K562 (cell line): Measurements from ENCODE around the gene UBE2B. TPM values are rescaled to one million over a fixed set of nuclear protein-coding genes. Genes with fewer than 3 reads are reported as not detected.
A peak's percentile ranks its signal among the peaks of the same experiment; 100 is the strongest.

Experiments
- ATAC-seq: fragments of 200-7000 bp; cut with Tn5 transposase; 3 replicates; pipeline ENCODE4 v1.9.1; 2020; ENCODE audit warnings: moderate library complexity
- BruUV-seq: library from RNA; stranded (reverse); fragments of 400-500 nt; replicated peaks from 2 replicates; lab custom pipeline; 2021; lab: Mats Ljungman, UMichigan
- CTCF ChIA-PET: fragments of 300-600 bp; formaldehyde crosslinking; extraction: SDS; loops from one replicate; lab custom pipeline; 2021; ENCODE audit warnings: low intra/inter-chr PET ratio; lab: Yijun Ruan, JAX
- POLR2A ChIA-PET: fragments of 300-600, 350-650 bp; sonication (Branson Sonifier 250); formaldehyde crosslinking; extraction: SDS; loops from one replicate; lab custom pipeline; 2021; ENCODE audit warnings: antibody characterized with exemption, inconsistent platforms; lab: Yijun Ruan, JAX
- DNase-seq, 4 experiments: peaks; one replicate each; pipeline versions ENCODE4 v3.0.0 to v3.0.0-alpha.2; 2011 to 2018; ENCODE audit warnings: low spot score in 3 of 4, mixed read lengths in 3 of 4; ENCODE audit errors: extremely low read depth in 1 of 4
- FAIRE-seq: peaks from 2 replicates; lab custom pipeline; 2011; peaks lifted over from hg19 to GRCh38; lab: Jason Lieb, UNC
- H2AFZ ChIP-seq: 2 replicates; pipeline ENCODE4 v1.6.0; 2011; ENCODE audit warnings: low read depth, low read length, control low read depth, inconsistent platforms
- H3K27ac ChIP-seq: fragments of 200-600 bp; 3 replicates; pipeline ENCODE4 v1.8.0; 2011; ENCODE audit warnings: low read depth, mild to moderate bottlenecking, control low read depth, inconsistent platforms, low read length, moderate library complexity, mixed read lengths; ENCODE audit errors: extremely low read depth
- H3K27me3 ChIP-seq, 2 experiments: fragments of 300-600 bp in 1 of 2; 2 replicates in 1 of 2; 3 replicates in 1 of 2; pipeline versions ENCODE4 v1.6.0 to v1.8.0; 2011; ENCODE audit warnings: inconsistent platforms in 2 of 2, low read length in 2 of 2, mild to moderate bottlenecking in 1 of 2, mixed read lengths in 1 of 2, moderate library complexity in 1 of 2; ENCODE audit not compliant: control insufficient read depth in 2 of 2, insufficient read depth in 2 of 2
- H3K36me3 ChIP-seq: fragments of 300-600 bp; 3 replicates; pipeline ENCODE4 v1.8.0; 2011; ENCODE audit warnings: mild to moderate bottlenecking, low read length, inconsistent platforms; ENCODE audit not compliant: control insufficient read depth, insufficient read depth
- H3K4me1 ChIP-seq, 2 experiments: fragments of 200-600 bp in 1 of 2; replicated peaks in 1 of 2; 2 replicates in 1 of 2; 3 replicates in 1 of 2; pipeline versions ENCODE4 v1.5.1 to v1.8.0; 2011; ENCODE audit warnings: inconsistent platforms in 2 of 2, low read length in 2 of 2, mild to moderate bottlenecking in 1 of 2, mixed read lengths in 1 of 2, moderate library complexity in 1 of 2; ENCODE audit not compliant: control insufficient read depth in 2 of 2, insufficient read depth in 2 of 2
- H3K4me2 ChIP-seq: 2 replicates; pipeline ENCODE4 v1.6.1; 2011; ENCODE audit warnings: low read length, control low read depth, inconsistent platforms, mixed read lengths; ENCODE audit not compliant: insufficient read depth
- H3K4me3 ChIP-seq: fragments of 200-600 bp; sonication (generic), shearing (Covaris generic); 2 replicates; pipeline ENCODE4 v1.5.1; 2016; ENCODE audit warnings: control low read depth, inconsistent platforms
- H3K79me2 ChIP-seq: fragments of 200-600 bp; 3 replicates; pipeline ENCODE4 v1.8.0; 2011; ENCODE audit warnings: low read length, inconsistent platforms; ENCODE audit not compliant: control insufficient read depth, insufficient read depth
- H3K9ac ChIP-seq, 2 experiments: 2 replicates each; pipeline versions ENCODE4 v1.6.0 to v1.6.1; 2011; ENCODE audit warnings: low read depth in 2 of 2, low read length in 2 of 2, control low read depth in 1 of 2, inconsistent platforms in 1 of 2, mild to moderate bottlenecking in 1 of 2, mixed read lengths in 1 of 2; ENCODE audit not compliant: insufficient read depth in 1 of 2
- H3K9me1 ChIP-seq: one replicate; pipeline ENCODE4 v1.6.0; 2011; ENCODE audit warnings: inconsistent platforms, mild to moderate bottlenecking, low read length, moderate library complexity; ENCODE audit not compliant: control insufficient read depth, insufficient read depth
- H3K9me3 ChIP-seq: replicated peaks from 2 replicates; pipeline ENCODE4 v1.5.1; 2011; ENCODE audit warnings: low read depth, low read length, inconsistent platforms; ENCODE audit not compliant: control insufficient read depth, insufficient read depth
- H4K20me1 ChIP-seq: replicated peaks from 2 replicates; pipeline ENCODE4 v1.6.1; 2011; ENCODE audit warnings: low read length, inconsistent platforms, mixed read lengths; ENCODE audit not compliant: control insufficient read depth, insufficient read depth
- ATF7 ChIP-seq: fragments of 450-650 bp; IDR thresholded peaks from 2 replicates; pipeline ENCODE4 v1.7.1; 2014; ENCODE audit warnings: mild to moderate bottlenecking, moderate library complexity
- CBX2 ChIP-seq: fragments of 200-600 bp; sonication (generic); IDR thresholded peaks from one replicate; pipeline ENCODE4 v1.6.1; 2012; ENCODE audit warnings: mild to moderate bottlenecking, low read length, inconsistent platforms; ENCODE audit not compliant: insufficient read depth, poor library complexity, severe bottlenecking
- DNMT1 ChIP-seq: fragments of 450-650 bp; IDR thresholded peaks from 2 replicates; pipeline ENCODE4 v1.6.1; 2016; ENCODE audit warnings: antibody characterized with exemption, mild to moderate bottlenecking
- ETV5 ChIP-seq: sonication (generic); formaldehyde crosslinking; IDR thresholded peaks from 2 replicates; pipeline ENCODE4 v1.4.0; 2020; ENCODE audit warnings: low read depth, mild to moderate bottlenecking, missing genetic modification reagents
- MAFF ChIP-seq: IDR thresholded peaks from 2 replicates; pipeline ENCODE4 v1.6.1; 2012; ENCODE audit warnings: low read length, improper control_type of control experiment
- NCOA6 ChIP-seq: fragments of 450-650 bp; IDR thresholded peaks from 2 replicates; pipeline ENCODE4 v1.6.1; 2017; ENCODE audit warnings: mild to moderate bottlenecking
- PHB2 ChIP-seq: fragments of 450-650 bp; IDR thresholded peaks from 2 replicates; pipeline ENCODE4 v1.6.1; 2017; ENCODE audit warnings: low read depth
- RNF2 ChIP-seq: sonication (generic); IDR thresholded peaks from 2 replicates; pipeline ENCODE4 v1.6.1; 2016
- SMARCB1 ChIP-seq: IDR thresholded peaks from 2 replicates; pipeline ENCODE4 v1.6.1; 2011; ENCODE audit warnings: improper control_type of control experiment, low read depth; ENCODE audit not compliant: insufficient read length
- TAL1 ChIP-seq: fragments of 450-650 bp; IDR thresholded peaks from 2 replicates; pipeline ENCODE4 v1.6.1; 2016; ENCODE audit warnings: mild to moderate bottlenecking
- TRIM28 ChIP-seq: fragments of 450-650 bp; IDR thresholded peaks from 2 replicates; pipeline ENCODE4 v1.6.1; 2017
- ZFP36 ChIP-seq: fragments of 150-350 bp; IDR thresholded peaks from 2 replicates; pipeline ENCODE4 v1.6.1; 2018; ENCODE audit warnings: low read length, low read depth; ENCODE audit not compliant: partially characterized antibody
- ZNF253 ChIP-seq: fragments of 250-450 bp; sonication (Bioruptor Pico); conservative IDR thresholded peaks from 2 replicates; pipeline ENCODE4 v1.6.1; 2021; ENCODE audit warnings: mild to moderate bottlenecking
- ZNF76 ChIP-seq: fragments of 250-450 bp; sonication (Bioruptor Pico); IDR thresholded peaks from 2 replicates; pipeline ENCODE4 v1.4.0; 2020; ENCODE audit warnings: mild to moderate bottlenecking, moderate library complexity, borderline replicate concordance
- WGBS: fragments of 100-300 bp; shearing (Covaris generic); methylation state at CpG from one replicate; pipeline ENCODE4 v1.1.6; 2016; ENCODE audit warnings: low coverage, mixed read lengths; ENCODE audit not compliant: insufficient coverage; ENCODE audit errors: missing lambda C conversion rate; 5-methylcytosine and 5-hydroxymethylcytosine counted together
- in situ Hi-C: fragments of 300-500 bp; cut with MboI; formaldehyde crosslinking; loops from 4 replicates; pipeline ENCODE4 v1.15.0; 2018; ENCODE audit warnings: inconsistent platforms, mixed read lengths
- intact Hi-C: fragments of 100-400 bp; cut with micrococcal nuclease; formaldehyde crosslinking; loops from 2 replicates; pipeline ENCODE4 v1.14.2; 2022
- polyA plus RNA-seq, 8 experiments: library from polyadenylated mRNA; depleted of rRNA in 4 of 8; stranded (reverse) in 5 of 8; unstranded in 3 of 8; fragments of >200 nt; fragmentation: Nextera tagmentation in 2 of 8; fragmentation: Illumina TruSeq in 1 of 8; extraction: Ambion mirVana in 2 of 8; extraction: Trizol in 1 of 8; gene quantifications; 2 replicates each; pipeline versions ENCODE4 v1.2.1 to v1.2.3, GENCODE V29; 2011 to 2014; ENCODE audit warnings: inconsistent platforms in 1 of 8, missing spikeins in 1 of 8
- total RNA-seq, 7 experiments: library from RNA; depleted of rRNA in 6 of 7; stranded (reverse); fragments of >200 nt in 6 of 7; fragmentation: Illumina TruSeq in 2 of 7; extraction: Trizol in 2 of 7; gene quantifications; 2 replicates each; pipeline versions ENCODE4 v1.2.1 to v1.2.3, GENCODE V29; 2011 to 2021; ENCODE audit warnings: low replicate concordance in 1 of 7
- TF ChIP-seq, protein P1 (sequence below), 2 experiments: IDR thresholded peaks; 2 replicates each; pipeline ENCODE4 v1.6.1; 2011; ENCODE audit warnings: borderline replicate concordance in 1 of 2, control low read depth in 1 of 2, low read depth in 1 of 2, low read length in 1 of 2, mild to moderate bottlenecking in 1 of 2, mixed read lengths in 1 of 2, moderate library complexity in 1 of 2; ENCODE audit not compliant: insufficient read depth in 1 of 2, insufficient read length in 1 of 2, poor library complexity in 1 of 2, severe bottlenecking in 1 of 2; ENCODE audit errors: extremely low read depth in 1 of 2
- TF ChIP-seq, protein P2 (sequence below): sonication (generic); formaldehyde crosslinking; IDR thresholded peaks from 2 replicates; pipeline ENCODE4 v1.8.0; 2022; ENCODE audit warnings: mild to moderate bottlenecking, missing genetic modification reagents

UBE2B gene
- total and polyA plus RNA-seq, 9 of the 15 experiments (the other 6 are each of a cell fraction or from before 2014, with no cell fraction given): 13.1 to 198 (median 75.5) TPM

DNA sequence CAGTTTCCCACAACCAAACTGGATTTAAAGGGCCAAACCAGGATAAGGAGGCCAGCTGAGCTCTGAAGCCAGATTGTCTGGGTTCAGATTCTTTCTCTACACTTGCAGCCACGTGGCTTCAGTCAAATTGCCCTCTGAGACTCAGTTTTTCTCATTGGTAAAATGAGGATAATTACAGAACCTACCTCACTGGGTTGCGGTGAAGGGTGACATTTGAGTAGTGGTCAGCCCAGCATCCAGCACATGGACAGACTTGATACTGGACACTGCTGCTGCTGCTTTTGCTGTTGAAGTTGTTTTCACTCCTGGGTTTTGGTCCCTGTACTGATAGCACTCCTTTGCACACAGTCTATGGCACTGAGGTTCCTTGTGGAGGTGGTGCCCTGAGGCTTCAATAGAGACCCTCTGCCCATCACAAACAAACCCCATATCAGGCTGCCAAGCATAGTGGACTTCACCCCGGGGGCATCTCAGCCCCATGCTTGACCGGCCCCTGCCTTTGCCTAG is 66.0 kb downstream of the UBE2B start (continued):
- TF ChIP-seq PHB2 (no peak), ZNF253 (CRISPR knock-in tag) (no peak)

- 17% methylated on average over 7 of the region's 7 CpGs for WGBS
- intact Hi-C loops (no loop called here), in situ Hi-C loops (no loop called here)
- H3K79me2 ChIP-seq: no peaks in the 10 kb centered on the region
- peak overlapping the region in 1 of 2 experiments; percentile 77; a peak in 3 of 4 replicates for H3K9ac ChIP-seq
- peak overlapping the region; percentile 70 for H2AFZ ChIP-seq
- BruUV-seq: no TSS peak
- no peaks in the 10 kb centered on the region; a peak in 1 of 5 replicates for H3K27me3 ChIP-seq
- CTCF ChIA-PET: no interaction called here
- H3K4me3 ChIP-seq: no peak overlapping the region
- DNase-seq (peak; percentile 79 to 92 (median 82)), ATAC-seq (peak; percentile 98), FAIRE-seq (peak; percentile 98)
- no peaks in the 10 kb centered on the region for H4K20me1 ChIP-seq
- H3K27ac ChIP-seq: peak overlapping the region; percentile 63
- H3K4me1 ChIP-seq: peaks cover 27 to 30% of the 10 kb centered on the region in 2 experiments; a peak in 4 of 5 replicates
- H3K9me3 ChIP-seq: no peaks in the 10 kb centered on the region
- H3K36me3 ChIP-seq: no peaks in the 10 kb centered on the region
- POLR2A ChIA-PET: interaction anchor here (0.8 to 1.5 kb wide), 2 partner anchors 11 to 32 kb away, joined by 3 read pairs; no protein-coding TSS in a partner anchor
- no peaks in the 10 kb centered on the region for H3K9me1 ChIP-seq
- peak overlapping the region; percentile 48; the same call in 1 of the 2 replicates for H3K4me2 ChIP-seq
- peak; percentile 90 for TF ChIP-seq TAL1
- TF ChIP-seq CBX2: no peak
- TF ChIP-seq, protein P1, sequence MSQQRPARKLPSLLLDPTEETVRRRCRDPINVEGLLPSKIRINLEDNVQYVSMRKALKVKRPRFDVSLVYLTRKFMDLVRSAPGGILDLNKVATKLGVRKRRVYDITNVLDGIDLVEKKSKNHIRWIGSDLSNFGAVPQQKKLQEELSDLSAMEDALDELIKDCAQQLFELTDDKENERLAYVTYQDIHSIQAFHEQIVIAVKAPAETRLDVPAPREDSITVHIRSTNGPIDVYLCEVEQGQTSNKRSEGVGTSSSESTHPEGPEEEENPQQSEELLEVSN (IDR thresholded peaks at IDR 0.05; ENCODE audit: borderline replicate concordance in 1 of 2, extremely low read depth in 1 of 2, insufficient read depth in 1 of 2, insufficient read length in 1 of 2, low read depth in 1 of 2, low read length in 1 of 2, poor library complexity in 1 of 2, severe bottlenecking in 1 of 2): peak in 1 of 2 experiments; percentile 51
- TF ChIP-seq ZFP36: no peak
- no peak for TF ChIP-seq ZNF76 (CRISPR knock-in tag)
- no peak for TF ChIP-seq DNMT1
- TF ChIP-seq RNF2: peak; percentile 54; the same call in 1 of the 2 replicates
- no peak for TF ChIP-seq TRIM28
- TF ChIP-seq, protein P2, sequence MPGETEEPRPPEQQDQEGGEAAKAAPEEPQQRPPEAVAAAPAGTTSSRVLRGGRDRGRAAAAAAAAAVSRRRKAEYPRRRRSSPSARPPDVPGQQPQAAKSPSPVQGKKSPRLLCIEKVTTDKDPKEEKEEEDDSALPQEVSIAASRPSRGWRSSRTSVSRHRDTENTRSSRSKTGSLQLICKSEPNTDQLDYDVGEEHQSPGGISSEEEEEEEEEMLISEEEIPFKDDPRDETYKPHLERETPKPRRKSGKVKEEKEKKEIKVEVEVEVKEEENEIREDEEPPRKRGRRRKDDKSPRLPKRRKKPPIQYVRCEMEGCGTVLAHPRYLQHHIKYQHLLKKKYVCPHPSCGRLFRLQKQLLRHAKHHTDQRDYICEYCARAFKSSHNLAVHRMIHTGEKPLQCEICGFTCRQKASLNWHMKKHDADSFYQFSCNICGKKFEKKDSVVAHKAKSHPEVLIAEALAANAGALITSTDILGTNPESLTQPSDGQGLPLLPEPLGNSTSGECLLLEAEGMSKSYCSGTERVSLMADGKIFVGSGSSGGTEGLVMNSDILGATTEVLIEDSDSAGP: peak; percentile 35; the same call in 1 of the 2 replicates
- no peak for TF ChIP-seq NCOA6
- peak; percentile 58; the same call in 1 of the 2 replicates for TF ChIP-seq ETV5
- TF ChIP-seq ZNF253 (CRISPR knock-in tag): no peak
- TF ChIP-seq ATF7: peak; percentile 51; the same call in 1 of the 2 replicates
- TF ChIP-seq MAFF: peak; percentile 93
- TF ChIP-seq SMARCB1: no peak
Measured at GRCh38 chr5:134437847-134438581, 66.6 kb downstream of the UBE2B start.
